HFF-Myc (cell line): ENCODE data around the gene RIPK4.
"Not testable (repeated sequence)": the region's sequence is repeated elsewhere in the genome, so short reads cannot be mapped to it uniquely, and the experiment has no call there.

Source experiments
- DNase-seq: peaks from one replicate; pipeline ENCODE4 v3.0.0-alpha.2; 2011; ENCODE audit warnings: low read depth; ENCODE audit errors: extremely low read depth
- H3K4me3 ChIP-seq: replicated peaks from 2 replicates; pipeline ENCODE4 v1.5.1; 2011; ENCODE audit warnings: low read depth, mild to moderate bottlenecking, control low read depth, low read length
- CTCF ChIP-seq: IDR thresholded peaks from 2 replicates; pipeline ENCODE4 v1.5.1; 2012; ENCODE audit warnings: mild to moderate bottlenecking, low read depth, low read length, control low read depth; ENCODE audit errors: missing control alignments

Gene RIPK4

GRCh38 chr21:41725421-41726031 lies 41.3 kb downstream of the RIPK4 start:
- no peak for DNase-seq
- no peak overlapping the region for H3K4me3 ChIP-seq
- no peak for TF ChIP-seq CTCF

- DNase-seq, H3K4me3 ChIP-seq: not testable (repeated sequence)
These were observed 43.0 kb downstream of the RIPK4 start for GRCh38 chr21:41723835-41724234.

- no peak for TF ChIP-seq CTCF
- DNase-seq = no peak
- H3K4me3 ChIP-seq = no peak overlapping the region
These were observed 44.5 kb downstream of the RIPK4 start for GRCh38 chr21:41722052-41723018.

- TF ChIP-seq CTCF = no peak
- no peak for DNase-seq
- no peak overlapping the region for H3K4me3 ChIP-seq
These were observed 46.6 kb downstream of the RIPK4 start for GRCh38 chr21:41720250-41720649.

- TF ChIP-seq CTCF = no peak
- DNase-seq = no peak
- H3K4me3 ChIP-seq = no peak overlapping the region
These were observed 47.2 kb downstream of the RIPK4 start for GRCh38 chr21:41719691-41720090.

GRCh38 chr21:41717573-41718330 lies 49.1 kb downstream of the RIPK4 start:
- no peak for DNase-seq
- TF ChIP-seq CTCF = no peak
- no peak overlapping the region for H3K4me3 ChIP-seq

- no peak for DNase-seq
- no peak overlapping the region for H3K4me3 ChIP-seq
- TF ChIP-seq CTCF = no peak
These were observed 50.1 kb downstream of the RIPK4 start for GRCh38 chr21:41716751-41717150.
